GM21737 (cell line): Measurements from ENCODE around the gene RAX2.
"Not testable (repeated sequence)": the region's sequence is repeated elsewhere in the genome, so short reads cannot be mapped to it uniquely, and the experiment has no call there.

Experiments used
- ATAC-seq: cut with Tn5 transposase; IDR thresholded peaks from one replicate; pipeline ENCODE4 v1.9.1; 2021; ENCODE audit warnings: mild to moderate bottlenecking, moderate library complexity; ENCODE audit not compliant: unreplicated experiment

RAX2 gene

GRCh38 chr19:3762130-3762473 is 9.9 kb downstream of the RAX2 start:
- ATAC-seq: no peak

- peak; percentile 49 for ATAC-seq
Observed at GRCh38 chr19:3761382-3762129, 10.5 kb downstream of the RAX2 start, which contains the start of gene APBA3. APBA3 (minus strand) TSS chr19:3761692; CDS start chr19:3760264, 1,428 bp downstream.

GRCh38 chr19:3760871-3761361 is 11.1 kb downstream of the RAX2 start:
- no peak for ATAC-seq

- no peak for ATAC-seq
Observed at GRCh38 chr19:3759482-3760254, 12.4 kb downstream of the RAX2 start.

GRCh38 chr19:3758297-3758696 is 13.7 kb downstream of the RAX2 start:
- ATAC-seq: not testable (repeated sequence)

- not testable (repeated sequence) for ATAC-seq
Observed at GRCh38 chr19:3757705-3758104, 14.3 kb downstream of the RAX2 start.

- no peak for ATAC-seq
Observed at GRCh38 chr19:3753631-3754410, 18.2 kb downstream of the RAX2 start.

GRCh38 chr19:3752492-3752891 is 19.5 kb downstream of the RAX2 start:
- no peak for ATAC-seq

GRCh38 chr19:3751236-3751635 is 20.8 kb downstream of the RAX2 start:
- ATAC-seq: no peak

- no peak for ATAC-seq
Observed at GRCh38 chr19:3750211-3750610, 21.8 kb downstream of the RAX2 start.

GRCh38 chr19:3748965-3749364 is 23.1 kb downstream of the RAX2 start:
- no peak for ATAC-seq

GRCh38 chr19:3746371-3747056 is 25.5 kb downstream of the RAX2 start:
- ATAC-seq: no peak

- ATAC-seq: no peak
Observed at GRCh38 chr19:3745363-3746045, 26.5 kb downstream of the RAX2 start.

- no peak for ATAC-seq
Observed at GRCh38 chr19:3743486-3743885, 28.5 kb downstream of the RAX2 start.

- ATAC-seq: no peak
Observed at GRCh38 chr19:3740431-3740830, 31.6 kb downstream of the RAX2 start.

- no peak for ATAC-seq
Observed at GRCh38 chr19:3738477-3739220, 33.4 kb downstream of the RAX2 start.

GRCh38 chr19:3737487-3738205 is 34.4 kb downstream of the RAX2 start:
- ATAC-seq: no peak

- no peak for ATAC-seq
Observed at GRCh38 chr19:3736106-3736724, 35.8 kb downstream of the RAX2 start.

- no peak for ATAC-seq
Observed at GRCh38 chr19:3734310-3734600, 37.8 kb downstream of the RAX2 start.
